Skin of body (tissue), 2 donors: ENCODE results near the gene NTN3. TPM values are rescaled to one million over a fixed set of nuclear protein-coding genes. Genes with fewer than 3 reads are reported as not detected.

Source experiments
- DNase-seq: peaks from one replicate; lab custom pipeline; 2025; lab: John Stamatoyannopoulos, UW
- total RNA-seq: library from RNA; depleted of rRNA; stranded (reverse); fragments of >200 nt; gene quantifications from one replicate; pipeline ENCODE4 v1.2.3, GENCODE V29; 2014

Gene NTN3
- total RNA-seq, 1 donor from 2014 or later = 3.4 TPM

DNA sequence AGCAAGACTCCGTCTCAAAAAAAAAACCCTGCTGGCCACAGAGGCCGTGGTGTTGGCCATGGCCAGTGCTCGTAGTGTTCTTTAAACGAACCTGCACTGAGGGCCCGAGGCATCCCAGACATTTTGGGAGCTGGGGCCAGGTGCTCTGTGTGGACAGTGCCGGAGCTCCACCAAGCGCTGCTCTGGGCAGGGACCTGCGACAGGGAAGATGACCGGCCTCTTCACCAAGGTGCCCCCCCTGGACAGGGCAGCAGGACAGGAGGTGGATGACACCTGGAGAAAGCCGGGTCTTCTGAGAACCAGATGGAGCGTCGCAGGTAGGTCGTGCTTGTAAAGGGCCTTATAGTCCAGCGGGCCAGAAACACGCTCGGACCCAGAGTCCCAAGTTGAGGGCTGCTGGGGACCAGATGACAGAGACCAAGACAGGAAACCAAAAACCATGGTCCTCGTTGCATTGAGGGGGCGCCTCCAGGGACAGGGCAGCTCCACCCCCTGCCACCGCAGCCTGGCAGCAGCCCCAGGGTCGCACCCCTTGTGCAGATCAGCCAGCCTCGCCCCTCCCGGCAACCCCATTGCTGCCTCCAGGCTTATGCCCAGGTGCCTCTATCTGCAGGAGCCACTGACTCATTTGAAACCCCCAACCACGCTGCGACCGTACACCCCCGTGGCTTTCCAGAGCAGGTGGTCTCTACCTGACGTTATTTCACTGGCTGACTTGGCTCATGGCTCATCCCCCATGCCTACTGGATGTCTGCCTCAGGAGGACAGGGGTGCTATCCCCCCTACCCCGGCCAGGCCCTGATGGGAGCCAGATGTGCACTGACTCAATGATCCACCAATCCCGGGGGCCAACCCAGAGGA lies 4.2 kb upstream of the NTN3 start:
- DNase-seq = no peak

DNA sequence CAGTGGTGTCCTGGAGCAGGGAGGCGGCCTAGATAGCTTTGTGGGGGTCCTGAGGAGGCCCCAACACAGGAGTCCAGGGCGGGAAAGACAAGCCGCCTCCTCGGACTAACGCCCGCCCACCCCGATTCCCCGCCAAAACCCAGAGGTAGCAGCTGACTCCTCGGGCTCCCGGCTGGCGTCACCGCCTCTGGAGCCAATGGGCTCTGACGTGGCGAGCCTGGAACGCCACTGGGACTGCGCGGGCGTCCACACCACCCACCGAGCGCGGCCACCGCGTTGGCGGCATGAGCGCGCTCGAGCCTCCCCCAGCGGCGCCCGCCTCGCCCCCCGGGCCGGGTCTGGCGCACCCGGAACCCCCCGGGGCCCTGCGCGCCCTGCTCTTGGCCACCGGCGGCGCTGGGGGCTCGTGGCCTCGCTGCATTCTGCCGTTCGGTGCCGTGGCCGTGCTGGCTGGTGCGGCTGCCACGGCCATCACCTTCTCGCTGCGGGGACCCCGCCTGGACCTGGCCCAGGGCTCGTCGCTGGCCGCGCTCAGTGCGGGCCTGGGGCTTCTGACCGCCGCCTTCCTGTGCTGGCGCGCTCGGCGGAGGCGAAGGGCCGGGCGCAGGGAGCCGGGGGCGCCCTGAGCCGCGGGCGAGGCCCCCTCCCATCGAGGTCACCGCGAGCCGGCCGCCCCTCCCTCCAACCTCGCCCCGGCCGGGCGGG lies 3.4 kb upstream of the NTN3 start:
- DNase-seq = peak; percentile 66

DNA sequence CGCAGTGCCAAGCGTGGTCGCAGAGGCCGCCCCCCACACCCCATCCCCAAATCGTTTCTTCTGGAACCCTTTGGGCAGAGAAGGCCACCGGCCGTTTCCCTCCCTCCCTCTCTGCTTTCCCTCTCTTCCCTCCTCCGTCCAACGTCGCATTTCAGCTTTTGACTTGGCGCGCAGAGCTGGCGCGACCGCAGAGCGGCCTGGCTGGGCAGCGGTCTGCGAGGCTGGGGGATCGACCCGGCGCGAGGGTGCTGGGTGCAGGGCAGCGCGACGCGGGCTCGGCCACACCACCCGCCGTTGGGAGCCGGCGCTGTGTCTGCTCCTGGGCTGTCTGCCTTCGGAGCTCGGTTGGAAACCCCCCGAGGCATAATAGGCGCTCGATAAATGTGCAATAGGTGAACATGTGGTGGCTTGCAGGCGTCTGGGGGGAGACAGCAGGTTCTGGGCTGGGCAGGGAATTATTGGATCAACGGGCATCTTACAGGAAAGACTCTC lies 2.8 kb upstream of the NTN3 start:
- DNase-seq = no peak

DNA sequence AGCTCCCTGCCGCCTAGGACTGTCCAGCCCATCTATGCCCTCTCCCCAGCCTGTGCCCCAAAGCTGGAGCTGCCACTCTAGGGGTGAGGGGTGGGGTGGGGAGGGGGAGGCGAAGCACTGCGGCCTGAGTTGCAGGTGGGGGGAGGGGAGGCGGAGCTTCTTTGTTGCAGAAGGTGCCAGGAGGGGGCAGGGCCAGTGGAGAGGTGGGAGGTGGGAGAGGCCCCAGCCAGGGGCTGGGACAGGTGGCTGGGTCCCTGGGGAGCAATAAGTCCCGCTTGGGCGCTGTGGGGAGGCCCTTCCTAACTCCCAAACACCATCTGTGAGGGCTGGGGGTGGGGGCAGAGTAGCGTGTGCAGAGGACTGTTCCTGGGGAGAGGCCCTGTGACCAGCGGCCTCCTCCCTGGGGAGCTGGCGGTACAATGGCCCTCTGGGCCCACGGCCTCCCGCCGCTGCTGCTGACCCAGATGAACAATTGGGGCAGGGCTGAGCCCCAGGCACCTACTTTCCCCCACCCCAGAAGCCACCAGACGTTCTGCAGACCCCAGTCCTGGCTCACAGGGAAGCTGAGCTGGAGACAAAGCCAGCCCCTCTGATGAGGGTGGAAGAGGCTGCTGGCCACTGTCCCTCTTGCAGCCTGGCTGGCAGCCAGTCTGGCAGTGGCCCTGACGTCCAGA lies 2.2 kb upstream of the NTN3 start:
- DNase-seq = no peak

DNA sequence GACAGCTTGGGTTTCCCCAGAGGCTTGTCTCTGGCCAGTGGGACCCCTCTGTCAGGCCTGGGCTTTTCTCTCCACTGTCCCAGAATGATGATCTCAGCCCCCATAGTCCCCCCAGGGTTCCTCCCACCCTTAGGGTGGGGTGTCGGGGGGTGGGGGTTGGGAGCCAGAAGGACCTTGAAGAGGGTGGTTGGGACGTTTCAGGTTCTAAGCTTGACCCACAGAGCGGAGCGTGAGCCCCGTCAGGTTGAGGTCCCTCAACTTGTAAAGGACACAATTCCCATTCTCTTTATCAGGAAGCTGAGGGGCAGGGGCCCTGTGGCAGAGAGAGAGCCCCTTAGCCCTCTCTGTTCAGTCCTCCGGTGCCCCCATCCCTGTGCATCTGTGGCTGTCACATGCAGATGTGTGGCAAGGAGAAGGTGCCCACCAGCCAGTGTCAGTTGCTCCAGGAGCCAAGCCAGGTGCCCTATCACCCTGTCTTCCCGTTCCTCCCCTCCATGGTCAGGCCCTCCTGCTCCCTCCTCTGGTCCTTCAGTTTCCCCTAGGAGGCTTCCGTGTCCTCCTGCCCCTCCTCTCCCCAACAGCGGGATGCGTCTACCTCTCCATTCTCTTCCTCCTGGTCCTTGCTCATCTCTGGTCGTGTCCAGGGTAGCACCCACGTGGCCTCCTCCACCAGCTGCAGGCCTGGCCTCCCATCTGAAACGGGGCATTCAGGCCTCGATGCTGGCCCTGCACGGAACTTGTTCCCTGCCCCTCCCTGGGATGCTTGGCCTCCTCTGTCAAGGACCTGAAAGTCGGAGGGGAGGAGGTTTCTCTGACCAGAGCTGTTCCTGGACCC lies 1.5 kb upstream of the NTN3 start:
- no peak for DNase-seq

DNA sequence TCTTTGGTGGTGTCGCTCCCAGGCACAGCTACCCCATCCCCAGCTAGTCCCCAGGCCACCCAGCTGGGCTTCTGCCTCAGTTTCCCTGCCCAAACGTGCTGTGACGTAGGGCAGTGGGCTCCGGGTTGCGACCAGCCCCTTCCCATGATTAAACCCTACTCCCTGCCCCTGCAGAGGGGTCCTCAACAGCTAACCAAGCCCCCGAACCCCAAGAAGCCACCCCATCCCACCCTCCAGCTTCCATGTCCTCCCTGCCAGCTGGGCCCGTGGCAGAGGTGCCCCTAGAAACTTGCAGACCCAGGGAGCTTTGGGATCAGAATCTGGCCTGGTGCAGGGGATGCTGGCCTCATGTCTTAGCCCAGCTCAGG lies 879 bp upstream of the NTN3 start:
- DNase-seq = no peak

DNA sequence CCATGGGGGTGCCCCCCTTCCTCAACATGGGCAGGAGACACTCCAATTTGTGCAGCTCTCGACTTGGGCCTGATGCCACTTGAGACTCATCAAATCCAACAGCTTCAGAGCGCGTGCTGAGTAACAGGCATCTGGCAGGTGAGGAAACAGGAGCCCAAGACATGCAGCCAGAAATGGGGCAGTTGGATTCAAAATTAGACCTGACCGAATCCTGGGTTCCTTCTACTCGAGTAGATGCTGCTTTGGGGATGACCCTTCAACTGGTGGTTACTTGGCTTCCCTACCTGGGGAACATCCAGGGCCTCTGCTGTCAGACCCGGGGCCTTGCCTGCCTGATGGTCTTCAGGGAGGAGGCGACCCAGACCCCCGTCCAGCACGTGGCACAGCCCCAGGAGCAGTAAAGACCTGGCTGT lies 488 bp upstream of the NTN3 start:
- no peak for DNase-seq

DNA sequence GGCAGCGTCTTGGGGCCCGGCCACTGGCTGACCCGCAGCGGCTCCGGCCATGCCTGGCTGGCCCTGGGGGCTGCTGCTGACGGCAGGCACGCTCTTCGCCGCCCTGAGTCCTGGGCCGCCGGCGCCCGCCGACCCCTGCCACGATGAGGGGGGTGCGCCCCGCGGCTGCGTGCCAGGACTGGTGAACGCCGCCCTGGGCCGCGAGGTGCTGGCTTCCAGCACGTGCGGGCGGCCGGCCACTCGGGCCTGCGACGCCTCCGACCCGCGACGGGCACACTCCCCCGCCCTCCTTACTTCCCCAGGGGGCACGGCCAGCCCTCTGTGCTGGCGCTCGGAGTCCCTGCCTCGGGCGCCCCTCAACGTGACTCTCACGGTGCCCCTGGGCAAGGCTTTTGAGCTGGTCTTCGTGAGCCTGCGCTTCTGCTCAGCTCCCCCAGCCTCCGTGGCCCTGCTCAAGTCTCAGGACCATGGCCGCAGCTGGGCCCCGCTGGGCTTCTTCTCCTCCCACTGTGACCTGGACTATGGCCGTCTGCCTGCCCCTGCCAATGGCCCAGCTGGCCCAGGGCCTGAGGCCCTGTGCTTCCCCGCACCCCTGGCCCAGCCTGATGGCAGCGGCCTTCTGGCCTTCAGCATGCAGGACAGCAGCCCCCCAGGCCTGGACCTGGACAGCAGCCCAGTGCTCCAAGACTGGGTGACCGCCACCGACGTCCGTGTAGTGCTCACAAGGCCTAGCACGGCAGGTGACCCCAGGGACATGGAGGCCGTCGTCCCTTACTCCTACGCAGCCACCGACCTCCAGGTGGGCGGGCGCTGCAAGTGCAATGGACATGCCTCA lies 773 bp downstream of the NTN3 start:
- no peak for DNase-seq

DNA sequence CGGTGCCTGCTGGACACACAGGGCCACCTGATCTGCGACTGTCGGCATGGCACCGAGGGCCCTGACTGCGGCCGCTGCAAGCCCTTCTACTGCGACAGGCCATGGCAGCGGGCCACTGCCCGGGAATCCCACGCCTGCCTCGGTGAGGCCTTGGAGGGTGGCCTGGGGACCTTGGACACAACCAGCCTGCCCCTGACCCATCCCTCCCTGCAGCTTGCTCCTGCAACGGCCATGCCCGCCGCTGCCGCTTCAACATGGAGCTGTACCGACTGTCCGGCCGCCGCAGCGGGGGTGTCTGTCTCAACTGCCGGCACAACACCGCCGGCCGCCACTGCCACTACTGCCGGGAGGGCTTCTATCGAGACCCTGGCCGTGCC lies 1.4 kb downstream of the NTN3 start:
- no peak for DNase-seq

DNA sequence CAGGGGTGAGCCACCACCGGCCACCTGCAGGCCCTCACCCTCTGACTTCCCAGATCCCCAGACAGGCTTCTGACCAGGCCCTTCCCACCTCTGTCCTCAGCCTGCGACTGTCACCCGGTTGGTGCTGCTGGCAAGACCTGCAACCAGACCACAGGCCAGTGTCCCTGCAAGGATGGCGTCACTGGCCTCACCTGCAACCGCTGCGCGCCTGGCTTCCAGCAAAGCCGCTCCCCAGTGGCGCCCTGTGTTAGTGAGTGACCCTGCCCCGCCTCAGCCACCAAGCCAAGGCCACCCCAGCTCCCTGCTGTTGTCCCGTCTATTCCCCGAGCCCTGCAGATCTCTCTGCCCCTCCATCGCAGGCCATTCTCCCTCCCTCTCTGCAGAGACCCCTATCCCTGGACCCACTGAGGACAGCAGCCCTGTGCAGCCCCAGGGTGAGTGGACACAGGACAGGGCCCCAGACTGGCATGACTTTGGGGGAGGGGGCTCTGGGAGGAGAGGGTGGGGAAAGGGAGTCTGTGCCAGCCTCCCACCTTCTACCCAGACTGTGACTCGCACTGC lies 1.9 kb downstream of the NTN3 start:
- DNase-seq = no peak

DNA sequence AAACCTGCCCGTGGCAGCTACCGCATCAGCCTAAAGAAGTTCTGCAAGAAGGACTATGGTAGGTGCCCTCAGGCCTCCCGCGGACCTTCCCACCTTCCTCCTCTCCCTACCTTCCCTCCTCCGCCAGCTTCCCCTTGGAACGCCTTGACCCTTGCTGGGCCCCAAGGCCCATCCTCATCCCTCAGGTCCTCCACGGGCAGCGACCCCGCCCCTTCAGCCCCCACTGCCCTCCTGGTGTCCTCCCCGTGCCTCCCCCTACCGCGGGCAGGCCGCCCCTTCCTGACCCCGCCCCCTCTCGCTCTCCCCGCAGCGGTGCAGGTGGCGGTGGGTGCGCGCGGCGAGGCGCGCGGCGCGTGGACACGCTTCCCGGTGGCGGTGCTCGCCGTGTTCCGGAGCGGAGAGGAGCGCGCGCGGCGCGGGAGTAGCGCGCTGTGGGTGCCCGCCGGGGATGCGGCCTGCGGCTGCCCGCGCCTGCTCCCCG lies 2.4 kb downstream of the NTN3 start:
- DNase-seq = no peak

DNA sequence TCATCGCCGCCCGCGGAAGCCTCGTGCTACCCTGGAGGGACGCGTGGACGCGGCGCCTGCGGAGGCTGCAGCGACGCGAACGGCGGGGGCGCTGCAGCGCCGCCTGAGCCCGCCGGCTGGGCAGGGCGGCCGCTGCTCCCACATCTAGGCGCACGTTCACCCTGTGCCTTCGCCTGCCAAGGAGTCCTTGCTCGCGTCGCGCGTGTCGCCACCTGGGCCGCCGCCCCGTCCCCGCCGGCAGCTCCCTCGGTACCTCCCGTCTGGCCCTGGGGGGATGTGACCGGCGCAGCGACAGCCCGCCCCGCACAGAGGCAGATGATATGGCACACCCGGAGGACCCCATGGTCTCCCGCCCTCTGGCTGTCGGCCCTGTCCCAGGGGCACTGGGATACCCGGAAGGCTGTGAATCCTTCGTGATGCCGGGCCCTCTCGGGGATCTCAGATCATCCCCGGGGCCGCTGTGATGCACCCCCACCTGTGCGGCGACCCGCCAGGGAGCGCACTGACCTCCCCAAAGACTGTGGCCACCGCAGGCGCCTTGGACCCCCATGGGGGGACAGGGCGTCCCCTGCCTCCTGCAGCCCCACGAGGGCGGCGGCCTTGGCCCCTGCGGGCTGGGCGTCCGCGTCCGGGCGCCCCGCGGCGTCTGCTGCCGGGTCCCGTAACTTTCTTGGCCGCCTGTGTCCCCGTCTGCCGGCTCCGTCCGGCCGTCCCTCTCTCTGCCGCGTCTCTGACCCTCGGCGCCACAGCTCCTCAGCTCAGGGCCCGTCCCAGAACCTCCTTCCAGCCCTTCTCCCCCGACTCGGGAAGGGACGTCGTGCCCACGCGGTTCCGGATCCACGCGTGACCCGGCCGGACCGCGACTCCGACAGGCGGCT lies 3.1 kb downstream of the NTN3 start:
- DNase-seq = peak; percentile 22

DNA sequence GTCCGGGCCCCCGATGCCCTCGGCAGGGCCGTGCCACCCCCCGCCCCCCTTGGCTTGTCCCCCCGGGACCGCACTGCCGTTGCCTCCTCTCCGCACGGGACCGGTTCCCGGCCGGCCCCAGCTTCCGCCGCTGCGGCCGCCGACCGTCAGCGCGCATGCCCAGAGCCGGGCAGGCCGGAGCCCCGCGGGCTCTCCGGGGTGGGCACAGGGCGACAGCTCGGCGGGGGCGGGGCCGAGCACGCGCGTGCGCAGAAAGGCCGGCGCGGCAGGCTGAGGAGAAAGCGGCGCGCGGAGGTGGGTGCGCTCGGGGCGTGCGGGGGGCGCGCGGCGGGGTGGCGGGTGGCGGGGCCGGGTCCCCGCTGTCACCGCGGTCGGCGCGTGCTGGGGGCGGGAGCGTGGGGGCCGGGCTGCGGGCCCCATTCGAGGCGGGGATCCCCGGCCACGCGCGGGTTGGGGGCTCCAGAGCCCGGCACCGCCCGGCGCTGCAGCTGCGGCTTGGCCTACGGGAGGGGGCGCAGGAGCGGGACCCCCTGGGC lies 3.8 kb downstream of the NTN3 start, which contains the start of gene TBC1D24:
Gene TBC1D24, plus strand, starts transcription at position 251 of the 536 bp plus-strand sequence. CDS start 21,022 bp downstream, outside the sequence.
- DNase-seq = peak; percentile 52

DNA sequence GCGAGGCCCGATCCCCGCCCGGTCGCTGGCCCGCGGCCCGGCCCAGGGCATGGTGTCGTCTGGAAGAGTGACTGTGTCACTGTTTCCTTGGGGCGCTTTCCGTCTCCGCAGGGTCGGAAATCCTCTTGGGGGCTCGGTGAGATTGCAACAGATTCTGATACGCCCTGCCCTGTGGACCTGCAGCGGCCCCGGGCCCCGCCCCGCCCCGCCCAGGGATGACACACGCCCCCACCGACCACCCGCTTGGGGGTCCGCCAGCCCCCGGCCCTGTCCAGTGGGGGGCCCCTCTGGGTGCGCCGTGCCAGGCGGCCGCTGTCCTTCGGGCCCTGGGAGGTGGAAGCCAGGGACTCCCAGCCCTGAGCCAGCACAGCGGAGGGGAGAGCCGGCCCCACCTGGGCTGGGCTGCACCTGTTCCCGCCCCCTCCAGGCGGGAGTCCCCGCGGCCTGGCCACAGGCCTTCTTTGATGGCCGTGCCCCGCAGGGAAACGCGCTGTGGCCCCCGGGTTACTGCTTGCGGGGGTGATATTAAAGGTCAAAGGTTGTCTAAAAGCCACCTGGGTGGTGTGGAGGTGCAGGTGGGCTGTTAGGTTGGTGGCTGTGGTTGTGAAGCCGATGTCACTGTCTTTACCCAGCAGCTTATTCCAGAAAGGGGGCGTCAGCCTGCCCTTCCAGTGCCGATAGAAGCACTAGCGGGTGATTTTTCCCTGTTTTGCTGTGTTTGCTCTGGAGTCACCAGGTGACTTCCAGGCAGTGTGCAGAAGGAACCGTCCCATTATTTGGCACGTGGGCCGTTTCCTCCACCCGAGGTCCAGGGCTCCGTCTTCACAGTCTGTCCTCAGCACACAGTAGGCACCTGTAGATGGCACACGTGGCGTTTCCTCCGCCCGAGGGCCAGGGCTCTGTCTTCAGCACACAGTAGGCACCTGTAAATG lies 4.6 kb downstream of the NTN3 start:
- DNase-seq = no peak

DNA sequence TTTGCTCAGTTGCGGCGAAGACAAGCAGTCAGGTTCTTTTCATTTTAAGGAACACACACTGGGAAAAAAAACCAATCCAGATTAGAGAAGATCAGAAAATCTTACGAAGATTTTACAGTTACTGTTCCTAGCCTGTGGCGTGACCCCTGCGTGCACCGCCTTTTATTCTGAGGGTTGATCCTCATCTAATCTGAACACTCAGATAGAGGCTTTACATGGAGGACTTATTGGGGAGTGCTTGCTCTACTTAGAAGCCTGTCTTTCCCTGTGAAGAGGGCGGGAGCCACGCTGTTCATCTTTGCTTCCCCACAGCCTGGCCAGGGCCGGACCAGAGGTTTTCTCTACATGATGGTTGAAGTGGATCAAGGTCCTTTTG lies 5.2 kb downstream of the NTN3 start:
- no peak for DNase-seq

DNA sequence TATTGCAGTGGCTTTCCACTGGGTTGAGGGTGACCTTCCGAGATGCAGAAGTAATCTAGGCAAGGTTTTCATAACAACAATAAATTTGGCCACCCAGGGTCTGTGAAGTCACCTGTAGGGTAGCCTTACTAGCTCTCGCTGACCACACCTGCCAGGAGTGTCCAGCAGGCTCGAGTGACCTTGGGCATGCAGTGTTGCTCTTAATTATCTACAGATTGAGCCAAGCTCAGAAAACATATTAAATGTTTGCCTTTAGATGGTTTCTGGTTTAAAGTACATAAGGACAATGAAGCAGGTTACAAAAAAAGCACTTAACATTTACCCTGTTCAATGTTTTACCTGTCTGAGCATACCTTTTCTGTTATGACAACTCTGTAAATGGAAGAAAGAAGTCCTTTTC lies 5.6 kb downstream of the NTN3 start:
- no peak for DNase-seq

DNA sequence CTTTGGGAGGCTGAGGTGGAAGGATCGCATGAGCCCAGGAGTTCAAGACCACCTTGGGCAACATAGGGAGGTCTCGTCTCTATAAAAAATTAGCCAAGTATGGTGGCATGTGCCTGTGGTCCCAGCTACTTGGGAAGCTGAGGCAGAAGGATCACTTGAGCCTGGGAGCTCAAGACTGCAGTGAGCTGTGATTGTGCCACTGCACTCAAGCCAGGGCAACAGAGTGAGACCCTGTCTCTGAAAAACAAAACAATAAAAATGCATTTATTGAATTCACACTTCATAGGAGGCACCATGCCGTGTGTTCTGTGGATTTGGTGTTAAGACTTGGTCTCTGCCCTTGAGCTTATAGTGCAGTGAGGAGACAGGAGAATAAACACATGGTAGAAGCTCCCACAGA lies 6.2 kb downstream of the NTN3 start:
- DNase-seq = no peak
